Skeletal muscle cell (primary cell): ENCODE results near the gene SLC39A3.

ENCODE experiments used
- DNase-seq: peaks from one replicate; pipeline ENCODE4 v3.0.0-alpha.2; 2010; ENCODE audit warnings: low read depth
- H3K4me3 ChIP-seq: 2 replicates; pipeline ENCODE4 v1.5.1; 2011; ENCODE audit warnings: low read depth, mild to moderate bottlenecking, control low read depth, low read length, moderate library complexity

SLC39A3 gene

GRCh38 chr19:2685204-2685704 lies 54.6 kb downstream of the SLC39A3 start:
- no peak overlapping the region for H3K4me3 ChIP-seq
- no peak for DNase-seq

- DNase-seq = no peak
- H3K4me3 ChIP-seq = no peak overlapping the region
Measured at GRCh38 chr19:2683430-2684003, 56.3 kb downstream of the SLC39A3 start.
